IMR-90 (cell line): ENCODE results near the gene FSD1. TPM values are rescaled to one million over a fixed set of nuclear protein-coding genes. Genes with fewer than 3 reads are reported as not detected.
A peak's percentile ranks its signal among the peaks of the same experiment; 100 is the strongest.

Experiments used
- ATAC-seq: fragments of 200-7000 bp; cut with Tn5 transposase; 2 replicates; pipeline ENCODE4 v1.9.1; 2020; ENCODE audit warnings: low read depth, mild to moderate bottlenecking, moderate library complexity
- BruUV-seq: library from RNA; stranded (reverse); fragments of 400-500 nt; replicated peaks from 2 replicates; lab custom pipeline; 2021; lab: Mats Ljungman, UMichigan
- CTCF ChIA-PET: fragments of 300-600 bp; formaldehyde crosslinking; extraction: SDS; loops from one replicate; lab custom pipeline; 2021; ENCODE audit warnings: antibody characterized with exemption; lab: Yijun Ruan, JAX
- POLR2A ChIA-PET: fragments of 300-600 bp; sonication (Branson Sonifier 250); formaldehyde crosslinking; loops from one replicate; lab custom pipeline; 2022; ENCODE audit warnings: antibody characterized with exemption; ENCODE audit not compliant: unreplicated experiment; lab: Charles Lee
- DNase-seq: peaks from one replicate; pipeline ENCODE4 v3.0.0; 2013
- H2AFZ ChIP-seq: replicated peaks from 2 replicates; pipeline ENCODE3; 2013; ENCODE audit warnings: low read length, mild to moderate bottlenecking; ENCODE audit not compliant: poor library complexity
- H2AK5ac ChIP-seq: 2 replicates; pipeline ENCODE4 v1.6.1; 2013; ENCODE audit warnings: low read depth, low read length, inconsistent platforms
- H2AK9ac ChIP-seq: replicated peaks from 2 replicates; pipeline ENCODE3; 2013; ENCODE audit warnings: mild to moderate bottlenecking, low read depth, low read length, moderate library complexity; ENCODE audit not compliant: poor library complexity
- H2BK120ac ChIP-seq: 2 replicates; pipeline ENCODE4 v1.6.1; 2013; ENCODE audit warnings: low read depth, low read length, inconsistent platforms
- H2BK15ac ChIP-seq: 3 replicates; pipeline ENCODE4 v1.6.1; 2013; ENCODE audit warnings: low read depth, low read length, inconsistent platforms
- H2BK20ac ChIP-seq: 2 replicates; pipeline ENCODE4 v1.6.1; 2013; ENCODE audit warnings: low read depth, mild to moderate bottlenecking, inconsistent platforms, low read length, moderate library complexity
- H2BK5ac ChIP-seq: 2 replicates; pipeline ENCODE4 v1.6.1; 2013; ENCODE audit warnings: mild to moderate bottlenecking, low read depth, low read length, inconsistent platforms; ENCODE audit not compliant: poor library complexity, severe bottlenecking
- H3K14ac ChIP-seq: replicated peaks from 2 replicates; pipeline ENCODE4 v1.6.1; 2013; ENCODE audit warnings: low read depth, low read length, inconsistent platforms
- H3K18ac ChIP-seq: 2 replicates; pipeline ENCODE4 v1.6.1; 2013; ENCODE audit warnings: low read depth, low read length, control low read depth
- H3K23ac ChIP-seq: 2 replicates; pipeline ENCODE4 v1.6.1; 2013; ENCODE audit warnings: low read depth, low read length, inconsistent platforms
- H3K27ac ChIP-seq: 2 replicates; pipeline ENCODE4 v1.5.1; 2013; ENCODE audit warnings: mild to moderate bottlenecking, control low read depth, low read length; ENCODE audit not compliant: insufficient read depth
- H3K27me3 ChIP-seq: 2 replicates; pipeline ENCODE4 v1.6.1; 2013; ENCODE audit warnings: low read length; ENCODE audit not compliant: control insufficient read depth, insufficient read depth
- H3K36me3 ChIP-seq: 2 replicates; pipeline ENCODE4 v1.6.1; 2013; ENCODE audit warnings: low read length, mixed read lengths; ENCODE audit not compliant: control insufficient read depth, insufficient read depth
- H3K4ac ChIP-seq: 2 replicates; pipeline ENCODE4 v1.6.1; 2013; ENCODE audit warnings: low read depth, low read length, inconsistent platforms
- H3K4me1 ChIP-seq: 2 replicates; pipeline ENCODE4 v1.6.1; 2013; ENCODE audit warnings: low read length, mixed read lengths; ENCODE audit not compliant: control insufficient read depth, insufficient read depth
- H3K4me2 ChIP-seq: 2 replicates; pipeline ENCODE4 v1.6.1; 2013; ENCODE audit warnings: low read depth, mild to moderate bottlenecking, control low read depth, low read length, moderate library complexity
- H3K4me3 ChIP-seq: 2 replicates; pipeline ENCODE4 v1.5.1; 2013; ENCODE audit warnings: low read depth, mild to moderate bottlenecking, control low read depth, low read length, moderate library complexity; ENCODE audit not compliant: insufficient read depth
- H3K56ac ChIP-seq: 2 replicates; pipeline ENCODE4 v1.6.1; 2013; ENCODE audit warnings: low read length, inconsistent platforms; ENCODE audit not compliant: insufficient read depth; ENCODE audit errors: extremely low read depth
- H3K79me1 ChIP-seq, 2 experiments: 2 replicates each; pipeline ENCODE4 v1.6.1; 2013; ENCODE audit warnings: low read length in 2 of 2, inconsistent platforms in 1 of 2, low read depth in 1 of 2
- H3K9ac ChIP-seq: 2 replicates; pipeline ENCODE4 v1.6.1; 2013; ENCODE audit warnings: low read depth, low read length, control low read depth
- H3K9me1 ChIP-seq: 2 replicates; pipeline ENCODE4 v1.6.1; 2013; ENCODE audit warnings: low read length, inconsistent platforms; ENCODE audit not compliant: insufficient read depth
- H3K9me3 ChIP-seq: 2 replicates; pipeline ENCODE4 v1.6.1; 2013; ENCODE audit warnings: low read length; ENCODE audit not compliant: control insufficient read depth, insufficient read depth
- H4K20me1 ChIP-seq: 2 replicates; pipeline ENCODE4 v1.6.1; 2013; ENCODE audit warnings: low read length, inconsistent platforms; ENCODE audit not compliant: insufficient read depth
- H4K5ac ChIP-seq: 2 replicates; pipeline ENCODE4 v1.6.1; 2013; ENCODE audit warnings: mild to moderate bottlenecking, low read depth, low read length, control low read depth
- H4K8ac ChIP-seq, 2 experiments: 2 replicates each; pipeline ENCODE4 v1.6.1; 2013; ENCODE audit warnings: low read depth in 2 of 2, low read length in 2 of 2, control low read depth in 1 of 2, inconsistent platforms in 1 of 2
- H4K91ac ChIP-seq: 2 replicates; pipeline ENCODE4 v1.6.1; 2013; ENCODE audit warnings: low read depth, low read length, inconsistent platforms; ENCODE audit not compliant: insufficient read depth
- BHLHE40 ChIP-seq: fragments of 150-350 bp; IDR thresholded peaks from 2 replicates; pipeline ENCODE4 v1.6.1; 2016; ENCODE audit warnings: mild to moderate bottlenecking, low read depth, low read length
- CEBPB ChIP-seq: IDR thresholded peaks from 2 replicates; pipeline ENCODE4 v1.6.1; 2012; ENCODE audit warnings: low read depth, low read length, improper control_type of control experiment
- CHD1 ChIP-seq: IDR thresholded peaks from 2 replicates; pipeline ENCODE4 v1.6.1; 2012; ENCODE audit warnings: low read depth, low read length, improper control_type of control experiment
- CTCF ChIP-seq: conservative IDR thresholded peaks from 2 replicates; pipeline ENCODE4 v1.5.1; 2012; ENCODE audit warnings: mild to moderate bottlenecking, low read depth, low read length, improper control_type of control experiment
- ELK1 ChIP-seq: fragments of 150-350 bp; IDR thresholded peaks from 2 replicates; pipeline ENCODE4 v1.6.1; 2016; ENCODE audit warnings: low read depth, mild to moderate bottlenecking, low read length, moderate library complexity, borderline replicate concordance
- FOS ChIP-seq: fragments of 150-350 bp; IDR thresholded peaks from 2 replicates; pipeline ENCODE4 v1.6.1; 2016; ENCODE audit warnings: low read depth, low read length
- MAFK ChIP-seq: IDR thresholded peaks from 2 replicates; pipeline ENCODE4 v1.6.1; 2012; ENCODE audit warnings: low read depth, low read length, improper control_type of control experiment
- MAZ ChIP-seq: IDR thresholded peaks from 2 replicates; pipeline ENCODE4 v1.6.1; 2012; ENCODE audit warnings: low read depth, mild to moderate bottlenecking, low read length, improper control_type of control experiment, moderate library complexity, borderline replicate concordance
- MXI1 ChIP-seq: IDR thresholded peaks from 2 replicates; pipeline ENCODE4 v1.6.1; 2012; ENCODE audit warnings: low read depth, mild to moderate bottlenecking, low read length, moderate library complexity, borderline replicate concordance
- NFE2L2 ChIP-seq: fragments of 150-350 bp; IDR thresholded peaks from 2 replicates; pipeline ENCODE4 v1.6.1; 2016; ENCODE audit warnings: low read depth, mild to moderate bottlenecking, low read length
- POLR2A ChIP-seq: IDR thresholded peaks from 2 replicates; pipeline ENCODE4 v1.6.1; 2012; ENCODE audit warnings: mild to moderate bottlenecking, low read depth, low read length
- RAD21 ChIP-seq: IDR thresholded peaks from 2 replicates; pipeline ENCODE4 v1.6.1; 2012; ENCODE audit warnings: low read length, improper control_type of control experiment
- RCOR1 ChIP-seq: IDR thresholded peaks from 2 replicates; pipeline ENCODE4 v1.6.1; 2012; ENCODE audit warnings: mild to moderate bottlenecking, low read length, improper control_type of control experiment; ENCODE audit not compliant: insufficient replicate concordance
- RFX5 ChIP-seq: IDR thresholded peaks from 2 replicates; pipeline ENCODE4 v1.8.0; 2012; ENCODE audit warnings: low read depth, mild to moderate bottlenecking, low read length, moderate library complexity
- SMC3 ChIP-seq: fragments of 150-350 bp; IDR thresholded peaks from 2 replicates; pipeline ENCODE4 v1.6.1; 2016; ENCODE audit warnings: low read depth, mild to moderate bottlenecking, antibody characterized with exemption, low read length, moderate library complexity
- USF2 ChIP-seq: fragments of 150-350 bp; IDR thresholded peaks from 2 replicates; pipeline ENCODE4 v1.6.1; 2017; ENCODE audit warnings: mild to moderate bottlenecking, antibody characterized with exemption, low read length, low read depth
- WGBS, 2 experiments: methylation state at CpG; one replicate each; pipeline versions ENCODE4 v1.1.5 to v1.1.7; 2013; ENCODE audit warnings: missing lambda C conversion rate in 2 of 2; ENCODE audit not compliant: insufficient read length in 1 of 2; ENCODE audit errors: extremely low coverage in 2 of 2; 5-methylcytosine and 5-hydroxymethylcytosine counted together
- dilution Hi-C: fragments of 300-500 bp; cut with HindIII; formaldehyde crosslinking; loops from one replicate; pipeline ENCODE4 v1.14.3; 2018; ENCODE audit warnings: low sequenced_read_pairs; ENCODE audit not compliant: unreplicated experiment
- in situ Hi-C: fragments of 300-500 bp; cut with MboI; formaldehyde crosslinking; loops from 3 replicates; pipeline ENCODE4 v1.14.3; 2019; ENCODE audit warnings: low sequenced_read_pairs, inconsistent platforms, mixed read lengths
- intact Hi-C: fragments of 100-400 bp; cut with micrococcal nuclease; formaldehyde crosslinking; loops from 2 replicates; pipeline ENCODE4 v1.10.0; 2022
- polyA plus RNA-seq, 3 experiments: library from polyadenylated mRNA; depleted of rRNA; stranded (reverse); fragments of >200 nt; gene quantifications; 2 replicates each; pipeline ENCODE4 v1.2.3, GENCODE V29; 2012; ENCODE audit warnings: low replicate concordance in 1 of 3
- total RNA-seq: library from RNA; depleted of rRNA; stranded (reverse); fragments of >200 nt; gene quantifications from 2 replicates; pipeline ENCODE4 v1.2.3, GENCODE V29; 2012

FSD1 gene
- total and polyA plus RNA-seq, 2 of the 4 experiments (the other 2 are of a cell fraction) = 17.4 to 24.4 TPM

- H3K27me3 ChIP-seq = no peaks in the 10 kb centered on the region
- H3K9me1 ChIP-seq = no peaks in the 10 kb centered on the region
- H4K8ac ChIP-seq = no peak overlapping the region
- ATAC-seq (no peak), DNase-seq (no peak)
- no peak overlapping the region for H3K4me3 ChIP-seq
- no peak overlapping the region for H2BK120ac ChIP-seq
- no peaks in the 10 kb centered on the region for H3K9me3 ChIP-seq
- H3K27ac ChIP-seq = no peak overlapping the region
- dilution Hi-C loops = no loop called here
- WGBS, 2 experiments = 97% methylated on average over 6 of the region's 15 CpGs; no CpG with 5 or more reads in 1 of the 2 experiments
- no peak overlapping the region for H3K56ac ChIP-seq
- TF ChIP-seq CEBPB (no peak), USF2 (no peak), MAFK (no peak), MXI1 (no peak), BHLHE40 (no peak), CTCF (no peak), FOS (no peak), MAZ (no peak), RCOR1 (no peak), RAD21 (no peak), RFX5 (no peak), NFE2L2 (no peak), SMC3 (no peak), ELK1 (no peak), POLR2A (no peak), CHD1 (no peak)
- no TSS peak for BruUV-seq
- H3K4me1 ChIP-seq = peaks cover 7% of the 10 kb centered on the region
- intact Hi-C loops = no loop called here
- H3K4me2 ChIP-seq = no peak overlapping the region
- H2AK5ac ChIP-seq = no peak overlapping the region
- H3K23ac ChIP-seq = no peak overlapping the region
- no peak overlapping the region for H2AFZ ChIP-seq
- no peak overlapping the region for H4K91ac ChIP-seq
- no peak overlapping the region for H3K18ac ChIP-seq
- no peak overlapping the region for H2BK15ac ChIP-seq
- no peaks in the 10 kb centered on the region for H4K20me1 ChIP-seq
- H2BK20ac ChIP-seq = no peak overlapping the region
- POLR2A ChIA-PET = no interaction called here
- no peak overlapping the region for H2BK5ac ChIP-seq
- H2AK9ac ChIP-seq = peak overlapping the region; percentile 61
- CTCF ChIA-PET = interaction anchor here (0.7 kb wide), 1 partner anchor 73 kb away, joined by 5 read pairs; no protein-coding TSS in a partner anchor
- H3K79me1 ChIP-seq = peaks cover 7 to 12% of the 10 kb centered on the region in 2 experiments; a peak in 2 of 4 replicates
- no peak overlapping the region for H3K14ac ChIP-seq
- in situ Hi-C loops = no loop called here
- H4K5ac ChIP-seq = no peak overlapping the region
- H3K9ac ChIP-seq = no peak overlapping the region
- H3K36me3 ChIP-seq = peaks cover 11% of the 10 kb centered on the region
- no peak overlapping the region for H3K4ac ChIP-seq
These were observed 41.1 kb downstream of the FSD1 start for GRCh38 chr19:4345342-4346019.
